PFSK-1 (cell line): Measurements from ENCODE around the gene SAE1.

Experiments
- POLR2AphosphoS5 ChIP-seq: IDR thresholded peaks from 2 replicates; pipeline ENCODE4 v1.6.1; 2012; ENCODE audit warnings: low read depth, mild to moderate bottlenecking, control low read depth, low read length, moderate library complexity
- REST ChIP-seq, 2 experiments: IDR thresholded peaks; 2 replicates each; pipeline versions ENCODE4 v1.6.1 to v1.8.0; 2011 to 2012; ENCODE audit warnings: low read depth in 2 of 2, low read length in 2 of 2, control low read depth in 1 of 2, inconsistent platforms in 1 of 2, mild to moderate bottlenecking in 1 of 2, moderate library complexity in 1 of 2; ENCODE audit not compliant: insufficient read depth in 1 of 2
- SIN3A ChIP-seq: IDR thresholded peaks from 2 replicates; pipeline ENCODE4 v1.6.1; 2012; ENCODE audit warnings: mild to moderate bottlenecking, low read length, moderate library complexity, borderline replicate concordance; ENCODE audit not compliant: insufficient read depth

GRCh38 chr19:47188507-47189033 lies 57.9 kb downstream of the SAE1 start:
- no peak for TF ChIP-seq SIN3A
- no peak for TF ChIP-seq REST (IDR thresholded peaks at IDR 0.05; ENCODE audit: insufficient read depth in 1 of 2, low read depth in 2 of 2, low read length in 2 of 2)
- no peak for TF ChIP-seq POLR2AphosphoS5
